Measurements from ENCODE around the gene ETHE1.

The ETHE1 gene

GRCh38 chr19:43526884-43527859 is at the start of gene ETHE1:
ETHE1 (minus strand) TSS chr19:43527201; CDS start chr19:43527177, 24 bp downstream.
- peak; percentile 59 for DNase-seq (ENCODE audit: low spot score)

GRCh38 chr19:43575955-43576878 is 49.2 kb upstream of the ETHE1 start:
- DNase-seq (ENCODE audit: low spot score): no peak

GRCh38 chr19:43575156-43575950 is 48.4 kb upstream of the ETHE1 start, which contains the start of the genes PINLYP and XRCC1:
PINLYP (plus strand) TSS chr19:43575801; CDS start chr19:43577192, 1,391 bp downstream.
XRCC1 (minus strand) TSS chr19:43575527; CDS start chr19:43575458, 69 bp downstream.
- DNase-seq (ENCODE audit: low spot score): peak; percentile 97

GRCh38 chr19:43574424-43575155 is 47.6 kb upstream of the ETHE1 start:
- DNase-seq (ENCODE audit: low spot score): no peak

GRCh38 chr19:43572171-43572588 is 45.2 kb upstream of the ETHE1 start:
- no peak for DNase-seq (ENCODE audit: low spot score)

GRCh38 chr19:43570174-43570791 is 43.3 kb upstream of the ETHE1 start:
- no peak for DNase-seq (ENCODE audit: low spot score)

- no peak for DNase-seq (ENCODE audit: low spot score)
These were observed 42.7 kb upstream of the ETHE1 start for GRCh38 chr19:43569657-43570056.

- DNase-seq (ENCODE audit: low spot score): no peak
These were observed 37.8 kb upstream of the ETHE1 start for GRCh38 chr19:43564800-43565199.

GRCh38 chr19:43563816-43564457 is 36.9 kb upstream of the ETHE1 start:
- DNase-seq (ENCODE audit: low spot score): no peak

GRCh38 chr19:43562698-43563241 is 35.8 kb upstream of the ETHE1 start:
- DNase-seq (ENCODE audit: low spot score): peak; percentile 72

- no peak for DNase-seq (ENCODE audit: low spot score)
These were observed 35.3 kb upstream of the ETHE1 start for GRCh38 chr19:43562226-43562697.

- no peak for DNase-seq (ENCODE audit: low spot score)
These were observed 34.4 kb upstream of the ETHE1 start for GRCh38 chr19:43561139-43561970.

- DNase-seq (ENCODE audit: low spot score): no peak
These were observed 33.7 kb upstream of the ETHE1 start for GRCh38 chr19:43560687-43561086.

GRCh38 chr19:43555185-43555770 is 28.3 kb upstream of the ETHE1 start:
- DNase-seq (ENCODE audit: low spot score): peak; percentile 55

GRCh38 chr19:43554317-43554895 is 27.4 kb upstream of the ETHE1 start:
- no peak for DNase-seq (ENCODE audit: low spot score)

GRCh38 chr19:43553656-43554055 is 26.7 kb upstream of the ETHE1 start:
- DNase-seq (ENCODE audit: low spot score): no peak

GRCh38 chr19:43552616-43553015 is 25.6 kb upstream of the ETHE1 start:
- DNase-seq (ENCODE audit: low spot score): no peak

- no peak for DNase-seq (ENCODE audit: low spot score)
These were observed 25.1 kb upstream of the ETHE1 start for GRCh38 chr19:43552198-43552450.

All from kidney capillary endothelial cell (primary cell).